ENCODE results near the gene OR8H2. TPM values are rescaled to one million over a fixed set of nuclear protein-coding genes. Genes with fewer than 3 reads are reported as not detected.

The OR8H2 gene
- total and polyA plus RNA-seq, 2 donors from 2014 or later: not detected

GRCh38 chr11:56151376-56151775 is 47.9 kb downstream of the OR8H2 start:
- H3K9me3 ChIP-seq (ENCODE audit: control insufficient read depth in 2 of 3, insufficient read depth in 1 of 3, low read length in 3 of 3): no peaks in the 10 kb centered on the region
- H3K27me3 ChIP-seq (ENCODE audit: control insufficient read depth, insufficient read depth, low read length): no peaks in the 10 kb centered on the region
- H3K36me3 ChIP-seq (ENCODE audit: control insufficient read depth in 2 of 3, insufficient read depth in 3 of 3, low read length in 3 of 3): no peaks in the 10 kb centered on the region
- no peak for TF ChIP-seq CTCF (IDR thresholded peaks at IDR 0.05; ENCODE audit: borderline replicate concordance, extremely low read depth, insufficient read depth)
- H3K27ac ChIP-seq (ENCODE audit: low read depth in 2 of 2, low read length in 2 of 2): no peak overlapping the region
- no peak for DNase-seq
- H3K4me3 ChIP-seq (ENCODE audit: low read length in 3 of 3): no peak overlapping the region
- H3K4me1 ChIP-seq (ENCODE audit: control insufficient read depth in 2 of 3, insufficient read depth in 2 of 3, low read depth in 1 of 3, low read length in 3 of 3): no peaks in the 10 kb centered on the region
- FAIRE-seq: no peak
- intact Hi-C loops (cut with DNase I): no loop called here
- H3K9ac ChIP-seq (ENCODE audit: low read length in 3 of 3): no peak overlapping the region

- Histone ChIP-seq H3K27ac (ENCODE audit: low read depth in 2 of 2, low read length in 2 of 2) (no peak overlapping the region), H3K4me1 (ENCODE audit: control insufficient read depth in 2 of 3, insufficient read depth in 2 of 3, low read depth in 1 of 3, low read length in 3 of 3) (no peaks in the 10 kb centered on the region), H3K36me3 (ENCODE audit: control insufficient read depth in 2 of 3, insufficient read depth in 3 of 3, low read length in 3 of 3) (no peaks in the 10 kb centered on the region), H3K27me3 (ENCODE audit: control insufficient read depth, insufficient read depth, low read length) (no peaks in the 10 kb centered on the region), H3K9ac (ENCODE audit: low read length in 3 of 3) (no peak overlapping the region), H3K4me3 (ENCODE audit: low read length in 3 of 3) (no peak overlapping the region), H3K9me3 (ENCODE audit: control insufficient read depth in 2 of 3, insufficient read depth in 1 of 3, low read length in 3 of 3) (no peaks in the 10 kb centered on the region)
- no peak for TF ChIP-seq CTCF (IDR thresholded peaks at IDR 0.05; ENCODE audit: borderline replicate concordance, extremely low read depth, insufficient read depth)
- no peak for FAIRE-seq
- intact Hi-C loops (cut with DNase I): no loop called here
- no peak for DNase-seq
These were observed 48.8 kb downstream of the OR8H2 start for GRCh38 chr11:56152333-56152732.

Other genes with a start within 250 kb of the OR8H2 start
- gene TRIM51, start 220.4 kb upstream of the OR8H2 start, total RNA-seq: not detected
- not detected for gene TRIM51, start 220.4 kb upstream of the OR8H2 start, polyA plus RNA-seq (ENCODE audit: insufficient read depth, low read depth, low replicate concordance)
- gene OR5W2, start 189.1 kb upstream of the OR8H2 start, total RNA-seq: not detected
- not detected for gene OR5W2, start 189.1 kb upstream of the OR8H2 start, polyA plus RNA-seq (ENCODE audit: insufficient read depth, low read depth, low replicate concordance)
- gene OR5I1, start 167.3 kb upstream of the OR8H2 start, total RNA-seq: not detected
- not detected for gene OR5I1, start 167.3 kb upstream of the OR8H2 start, polyA plus RNA-seq (ENCODE audit: insufficient read depth, low read depth, low replicate concordance)
- not detected for gene OR10AG1, start 133.7 kb upstream of the OR8H2 start, total RNA-seq
- not detected for gene OR10AG1, start 133.7 kb upstream of the OR8H2 start, polyA plus RNA-seq (ENCODE audit: insufficient read depth, low read depth, low replicate concordance)
- gene OR5F1, start 109.1 kb upstream of the OR8H2 start, total RNA-seq: not detected
- gene OR5F1, start 109.1 kb upstream of the OR8H2 start, polyA plus RNA-seq (ENCODE audit: insufficient read depth, low read depth, low replicate concordance): not detected
- gene OR5AS1, start 76.0 kb upstream of the OR8H2 start, total RNA-seq: not detected
- not detected for gene OR5AS1, start 76.0 kb upstream of the OR8H2 start, polyA plus RNA-seq (ENCODE audit: insufficient read depth, low read depth, low replicate concordance)
- not detected for gene OR8I2, start 10.4 kb upstream of the OR8H2 start, total RNA-seq
- not detected for gene OR8I2, start 10.4 kb upstream of the OR8H2 start, polyA plus RNA-seq (ENCODE audit: insufficient read depth, low read depth, low replicate concordance)
- not detected for gene OR8H3, start 18.7 kb downstream of the OR8H2 start, total RNA-seq
- gene OR8H3, start 18.7 kb downstream of the OR8H2 start, polyA plus RNA-seq (ENCODE audit: insufficient read depth, low read depth, low replicate concordance): not detected
- gene OR8J3, start 36.5 kb downstream of the OR8H2 start, total RNA-seq: not detected
- gene OR8J3, start 36.5 kb downstream of the OR8H2 start, polyA plus RNA-seq (ENCODE audit: insufficient read depth, low read depth, low replicate concordance): not detected
- not detected for gene OR8K5, start 56.6 kb downstream of the OR8H2 start, total RNA-seq
- not detected for gene OR8K5, start 56.6 kb downstream of the OR8H2 start, polyA plus RNA-seq (ENCODE audit: insufficient read depth, low read depth, low replicate concordance)
- not detected for gene OR5J2, start 72.9 kb downstream of the OR8H2 start, total RNA-seq
- not detected for gene OR5J2, start 72.9 kb downstream of the OR8H2 start, polyA plus RNA-seq (ENCODE audit: insufficient read depth, low read depth, low replicate concordance)
- not detected for gene OR5T2, start 130.6 kb downstream of the OR8H2 start, total RNA-seq
- gene OR5T2, start 130.6 kb downstream of the OR8H2 start, polyA plus RNA-seq (ENCODE audit: insufficient read depth, low read depth, low replicate concordance): not detected
- not detected for gene OR5T3, start 148.6 kb downstream of the OR8H2 start, total RNA-seq
- gene OR5T3, start 148.6 kb downstream of the OR8H2 start, polyA plus RNA-seq (ENCODE audit: insufficient read depth, low read depth, low replicate concordance): not detected
- gene OR5T1, start 170.5 kb downstream of the OR8H2 start, total RNA-seq: not detected
- not detected for gene OR5T1, start 170.5 kb downstream of the OR8H2 start, polyA plus RNA-seq (ENCODE audit: insufficient read depth, low read depth, low replicate concordance)
- gene OR8H1, start 188.6 kb downstream of the OR8H2 start, total RNA-seq: not detected
- not detected for gene OR8H1, start 188.6 kb downstream of the OR8H2 start, polyA plus RNA-seq (ENCODE audit: insufficient read depth, low read depth, low replicate concordance)
- not detected for gene OR8K3, start 211.5 kb downstream of the OR8H2 start, total RNA-seq
- gene OR8K3, start 211.5 kb downstream of the OR8H2 start, polyA plus RNA-seq (ENCODE audit: insufficient read depth, low read depth, low replicate concordance): not detected
- gene OR8K1, start 242.4 kb downstream of the OR8H2 start, total RNA-seq: not detected
- not detected for gene OR8K1, start 242.4 kb downstream of the OR8H2 start, polyA plus RNA-seq (ENCODE audit: insufficient read depth, low read depth, low replicate concordance)